ENCODE data around the gene KCNN4.
"Not testable (repeated sequence)": the region's sequence is repeated elsewhere in the genome, so short reads cannot be mapped to it uniquely, and the experiment has no call there.

Gene KCNN4

GRCh38 chr19:43780706-43781525, at the start of gene KCNN4:
Gene KCNN4, minus strand, starts transcription at chr19:43780973. Its CDS starts 112 bp downstream, at chr19:43780861.
- DNase-seq, result no peak

- peak; percentile 80 for DNase-seq
Measured at GRCh38 chr19:43826787-43827754, 46.3 kb upstream of the KCNN4 start, which contains the start of gene ZNF283. Gene ZNF283, plus strand, starts transcription at chr19:43827321. Its CDS starts 6,184 bp downstream, at chr19:43833505.

- not testable (repeated sequence) for DNase-seq
Measured at GRCh38 chr19:43824572-43824971, 43.8 kb upstream of the KCNN4 start.

- not testable (repeated sequence) for DNase-seq
Measured at GRCh38 chr19:43823856-43824255, 43.1 kb upstream of the KCNN4 start.

DNA sequence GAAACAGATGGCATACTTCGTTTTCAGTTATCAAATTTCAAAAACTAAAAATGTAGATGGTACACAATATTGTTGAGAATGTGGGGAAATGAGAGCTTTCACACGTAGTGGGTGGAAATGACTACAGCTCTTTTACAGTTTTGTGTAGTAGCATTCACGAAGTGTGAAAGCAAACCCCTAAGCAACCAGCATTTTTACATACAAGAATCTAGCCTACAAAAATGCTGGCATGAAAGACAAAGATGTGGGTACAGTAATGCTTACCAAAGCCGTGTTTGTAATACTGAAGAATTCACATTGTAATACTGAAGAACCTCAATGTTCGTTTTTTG, 40.1 kb upstream of the KCNN4 start:
- no peak for DNase-seq

DNA sequence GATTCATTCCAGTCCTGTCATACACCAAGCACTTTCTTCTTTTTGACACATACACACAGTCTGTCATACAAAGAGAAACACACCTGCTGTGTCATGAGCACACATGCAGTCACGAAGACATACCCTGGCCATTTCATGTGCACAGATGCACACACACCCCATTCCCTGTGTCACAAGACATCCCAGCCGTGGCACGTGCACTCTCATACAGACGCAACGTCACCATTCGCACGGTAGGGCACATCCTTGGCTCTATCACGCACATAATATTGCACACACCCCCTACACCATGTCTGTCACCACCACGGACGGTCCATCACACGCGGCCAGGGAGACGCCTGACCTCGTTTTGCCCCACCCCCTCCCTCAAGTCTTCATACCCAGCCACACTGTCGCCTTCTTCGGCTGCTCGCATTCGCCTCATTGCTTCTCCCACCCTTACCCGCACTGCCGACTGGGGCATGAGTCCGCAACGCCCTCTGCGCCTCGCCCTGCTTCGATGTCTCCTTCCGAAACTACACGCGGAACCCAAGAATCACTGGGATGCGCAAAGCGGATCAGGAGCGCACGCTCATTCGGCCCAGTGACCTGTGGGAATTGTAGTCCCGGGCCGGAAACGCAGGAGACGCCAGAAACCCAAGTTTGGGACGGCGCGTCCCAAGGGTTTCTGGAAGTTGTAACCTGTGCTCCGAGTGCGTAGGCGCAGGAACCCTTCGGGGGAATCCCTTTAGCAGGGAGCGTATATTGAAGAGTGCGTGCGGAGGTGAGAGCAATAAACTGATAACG, 39.5 kb upstream of the KCNN4 start:
- no peak for DNase-seq

GRCh38 chr19:43818500-43818899, 37.7 kb upstream of the KCNN4 start:
- DNase-seq, result no peak

- not testable (repeated sequence) for DNase-seq
Measured at GRCh38 chr19:43817454-43817853, 36.7 kb upstream of the KCNN4 start.

GRCh38 chr19:43814663-43815352, 34.0 kb upstream of the KCNN4 start:
- DNase-seq, result no peak

GRCh38 chr19:43812688-43813087, 31.9 kb upstream of the KCNN4 start:
- DNase-seq, result no peak

DNA sequence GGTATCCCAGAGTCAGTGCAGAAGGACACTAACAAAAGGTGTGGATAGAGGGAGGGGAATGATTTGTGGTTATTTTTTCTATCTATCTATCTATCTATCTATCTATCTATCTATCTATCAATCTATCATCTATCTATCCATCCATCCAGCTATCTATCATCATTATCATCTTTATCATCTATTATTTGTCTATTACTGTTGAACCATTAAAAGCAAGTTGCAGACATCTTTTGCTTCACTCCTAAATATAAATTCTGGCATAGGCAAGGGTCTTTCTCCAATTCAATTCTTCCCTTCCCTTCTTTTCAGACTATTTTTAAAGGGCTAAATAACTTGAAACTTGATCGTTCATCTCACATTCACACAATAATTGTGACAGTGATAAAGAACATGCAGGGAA, 31.5 kb upstream of the KCNN4 start:
- DNase-seq, result no peak

DNA sequence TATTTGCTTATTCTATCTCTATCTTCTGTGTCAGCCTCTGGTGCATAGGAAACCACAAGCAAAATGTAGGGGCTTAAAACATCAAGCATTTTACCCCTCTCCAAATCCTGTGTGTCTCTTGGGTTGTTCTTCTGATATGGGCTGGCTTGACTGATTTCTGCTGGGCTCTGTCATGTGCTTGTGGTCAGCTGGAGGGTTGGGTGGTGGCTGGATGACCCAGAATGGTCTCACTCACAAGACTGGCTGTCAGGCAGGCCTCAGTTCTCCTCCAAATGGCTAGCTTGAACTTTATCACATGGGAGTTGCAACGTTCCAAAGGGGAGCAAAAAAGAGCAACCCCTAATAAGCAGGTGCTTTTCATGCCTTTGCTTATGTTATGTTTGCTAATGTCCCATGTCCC, 31.1 kb upstream of the KCNN4 start:
- DNase-seq, result no peak

DNA sequence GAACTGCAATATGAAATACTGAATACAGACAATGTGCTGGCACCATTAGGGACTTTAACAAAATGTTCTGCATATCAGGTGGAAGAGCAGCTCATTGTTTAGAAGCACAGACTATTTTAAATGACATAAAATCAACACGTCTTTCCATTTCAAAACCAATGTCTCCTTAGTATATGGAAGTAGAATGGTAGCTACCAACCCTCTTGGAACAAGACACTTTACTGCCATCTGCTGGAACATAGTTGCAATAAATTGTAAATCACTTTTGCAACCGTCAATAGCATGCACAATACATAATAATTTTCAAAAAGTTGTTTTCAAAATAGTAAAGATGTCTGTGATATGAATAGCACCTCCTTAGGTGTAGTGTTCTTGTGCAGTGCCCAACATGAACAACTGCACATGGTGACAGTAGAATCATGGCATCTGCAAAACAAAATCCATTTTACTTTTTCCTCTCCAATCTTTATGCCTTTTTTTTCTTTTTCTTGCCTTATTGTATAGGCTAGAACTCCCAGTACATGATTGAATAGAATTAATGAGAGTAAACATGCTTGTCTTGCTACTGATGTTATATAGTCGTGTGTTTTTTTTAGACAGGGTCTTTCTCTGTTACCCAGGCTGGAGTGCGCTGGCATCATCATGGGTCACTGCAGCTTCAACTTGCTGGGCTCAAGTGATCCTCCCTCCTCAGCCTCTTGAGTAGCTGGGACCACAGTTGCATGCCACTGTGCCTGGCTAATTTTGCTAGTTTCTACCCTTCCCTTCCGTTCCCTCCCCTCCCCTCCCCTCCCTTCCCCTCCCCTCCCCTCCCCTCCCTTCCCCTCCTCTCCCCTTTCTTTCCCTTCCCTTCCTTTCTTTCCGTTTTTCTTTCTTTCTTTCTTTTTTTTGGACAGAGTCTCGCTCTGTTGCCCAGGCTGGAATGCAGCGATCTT, 29.3 kb upstream of the KCNN4 start:
- DNase-seq, result peak; percentile 23

GRCh38 chr19:43807651-43808050, 26.9 kb upstream of the KCNN4 start:
- no peak for DNase-seq

DNA sequence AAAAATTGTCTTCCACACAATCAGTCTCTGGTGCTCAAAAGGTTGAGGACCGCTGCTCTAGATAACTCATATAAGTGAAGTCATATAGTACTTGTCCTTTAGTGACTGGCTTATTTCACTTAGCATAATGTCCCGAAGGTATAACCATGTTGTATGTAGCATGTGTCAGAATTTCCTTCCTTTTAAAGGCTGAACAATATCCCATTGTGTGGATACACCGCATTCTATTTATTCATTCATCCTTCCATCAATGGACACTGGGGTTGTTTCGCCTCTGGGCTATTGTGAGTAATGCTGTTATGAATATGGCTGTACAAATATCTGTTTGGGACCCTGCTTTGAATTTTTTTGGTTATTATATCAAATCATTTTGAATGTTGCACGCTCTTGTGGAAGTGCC, 26.1 kb upstream of the KCNN4 start:
- DNase-seq, result no peak

- DNase-seq, result not testable (repeated sequence)
Measured at GRCh38 chr19:43806401-43806800, 25.6 kb upstream of the KCNN4 start.

GRCh38 chr19:43804432-43804831, 23.7 kb upstream of the KCNN4 start:
- no peak for DNase-seq

GRCh38 chr19:43802216-43802951, 21.6 kb upstream of the KCNN4 start, which contains the start of gene LYPD5:
Gene LYPD5, minus strand, starts transcription at chr19:43802447. Its CDS starts 67 bp downstream, at chr19:43802380.
- DNase-seq, result no peak

- DNase-seq, result no peak
Measured at GRCh38 chr19:43799502-43800142, 18.8 kb upstream of the KCNN4 start.
